Skin of body (tissue), 2 donors: ENCODE measurements around the gene MAPRE3. TPM values are rescaled to one million over a fixed set of nuclear protein-coding genes. Genes with fewer than 3 reads are reported as not detected.

ENCODE experiments used
- DNase-seq: peaks from one replicate; lab custom pipeline; 2025; lab: John Stamatoyannopoulos, UW
- total RNA-seq: library from RNA; depleted of rRNA; stranded (reverse); fragments of >200 nt; gene quantifications from one replicate; pipeline ENCODE4 v1.2.3, GENCODE V29; 2014

MAPRE3 gene
- total RNA-seq, 1 donor from 2014 or later: 4.9 TPM

DNA sequence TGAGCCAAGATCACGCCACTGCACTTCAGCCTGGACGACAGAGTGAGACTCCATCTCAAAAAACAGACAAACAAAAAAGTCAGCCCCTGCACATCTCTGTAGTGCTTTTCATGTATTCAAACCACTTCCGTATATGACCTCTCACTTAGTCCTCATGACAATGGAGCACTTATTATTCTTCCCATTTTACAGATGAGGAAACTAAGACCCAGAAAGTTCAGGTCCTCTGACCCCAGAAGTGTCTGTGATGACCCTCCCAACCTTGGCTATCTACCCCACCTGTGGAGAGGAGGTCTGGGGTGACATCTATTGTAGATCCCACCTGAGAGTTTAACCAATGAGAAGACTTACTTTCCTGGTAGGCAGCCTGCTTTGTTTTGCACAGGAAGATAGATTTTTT lies 21.6 kb upstream of the MAPRE3 start:
- DNase-seq: no peak

GRCh38 chr2:26950246-26950645 lies 20.2 kb upstream of the MAPRE3 start:
- DNase-seq: no peak

DNA sequence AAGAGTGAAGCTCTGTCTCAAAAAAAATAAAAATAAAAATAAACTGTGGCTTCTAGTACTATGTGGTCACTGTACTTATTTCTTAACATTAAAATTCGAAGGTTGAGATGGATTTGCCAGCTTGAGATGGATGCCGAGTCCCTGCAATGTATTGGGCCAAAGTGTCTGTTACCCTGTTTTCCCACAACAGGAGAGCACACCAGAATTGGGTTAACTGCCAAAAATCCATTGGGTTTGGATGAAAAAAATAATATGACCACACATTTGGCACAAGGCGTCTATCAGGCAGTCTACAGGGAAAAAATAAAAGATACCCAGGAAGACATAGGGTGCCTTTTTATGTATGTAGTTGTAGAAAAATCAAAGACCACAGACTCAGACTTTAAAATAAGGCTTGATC lies 19.2 kb upstream of the MAPRE3 start:
- DNase-seq: no peak

DNA sequence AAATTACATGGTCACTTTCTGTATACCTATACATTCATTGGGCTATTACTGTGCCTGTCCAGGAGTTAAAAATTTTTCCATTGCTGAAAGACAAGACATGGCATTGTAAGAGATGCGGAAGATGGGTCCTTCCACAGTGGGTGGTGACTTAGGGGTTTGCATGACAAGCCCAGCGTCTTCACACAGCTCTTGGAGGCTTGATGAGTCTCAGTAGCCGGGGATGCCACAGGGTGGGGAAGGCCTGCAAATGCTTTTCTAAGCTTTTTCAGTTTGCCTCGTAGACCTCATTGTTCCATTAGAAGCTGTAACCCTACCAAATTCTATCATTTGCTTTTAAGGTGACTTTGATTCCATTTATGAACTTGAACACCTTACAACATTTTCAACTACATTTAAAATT lies 18.1 kb upstream of the MAPRE3 start:
- no peak for DNase-seq

- no peak for DNase-seq
Observed at GRCh38 chr2:26954135-26954534, 16.3 kb upstream of the MAPRE3 start.

- no peak for DNase-seq
Observed at GRCh38 chr2:26957041-26957440, 13.4 kb upstream of the MAPRE3 start.

DNA sequence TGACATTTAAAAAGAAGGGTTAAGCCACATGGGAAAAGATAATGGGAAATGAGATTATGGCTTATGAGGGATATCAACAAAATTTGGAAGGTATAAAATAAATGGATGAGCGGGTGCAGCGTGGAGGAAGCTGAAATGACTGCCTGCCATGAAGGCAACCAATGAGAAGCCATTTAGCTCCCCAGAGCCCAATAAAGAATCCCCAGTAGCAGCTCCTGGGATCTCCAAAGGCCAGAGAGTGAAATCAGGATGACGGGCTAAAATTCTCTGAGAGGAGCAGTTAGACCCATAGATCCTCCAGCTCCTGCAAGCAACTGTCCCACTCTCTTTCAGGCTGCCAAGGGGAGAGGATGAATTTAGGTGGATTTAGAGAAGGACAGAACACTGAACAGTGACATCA lies 12.9 kb upstream of the MAPRE3 start:
- DNase-seq: no peak

DNA sequence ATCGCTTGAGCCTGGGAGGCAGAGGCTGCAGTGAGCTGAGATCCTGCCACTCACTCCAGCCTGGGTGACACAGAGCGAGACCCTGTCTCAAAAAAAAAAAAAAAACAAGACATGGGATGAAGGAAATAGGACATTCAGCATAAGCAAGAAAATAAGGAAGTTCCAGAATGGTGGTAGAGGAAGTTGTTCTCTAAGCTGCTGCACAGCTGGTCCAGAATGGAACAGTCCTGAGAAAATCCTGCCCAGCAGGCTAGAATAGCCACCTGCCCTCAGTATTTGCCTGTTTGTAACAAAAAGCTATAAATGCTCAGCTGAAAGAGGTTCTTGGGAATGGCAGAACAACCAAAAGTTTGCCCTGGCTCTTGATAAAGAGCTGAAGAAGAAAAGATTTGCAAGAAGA lies 11.1 kb upstream of the MAPRE3 start:
- no peak for DNase-seq

DNA sequence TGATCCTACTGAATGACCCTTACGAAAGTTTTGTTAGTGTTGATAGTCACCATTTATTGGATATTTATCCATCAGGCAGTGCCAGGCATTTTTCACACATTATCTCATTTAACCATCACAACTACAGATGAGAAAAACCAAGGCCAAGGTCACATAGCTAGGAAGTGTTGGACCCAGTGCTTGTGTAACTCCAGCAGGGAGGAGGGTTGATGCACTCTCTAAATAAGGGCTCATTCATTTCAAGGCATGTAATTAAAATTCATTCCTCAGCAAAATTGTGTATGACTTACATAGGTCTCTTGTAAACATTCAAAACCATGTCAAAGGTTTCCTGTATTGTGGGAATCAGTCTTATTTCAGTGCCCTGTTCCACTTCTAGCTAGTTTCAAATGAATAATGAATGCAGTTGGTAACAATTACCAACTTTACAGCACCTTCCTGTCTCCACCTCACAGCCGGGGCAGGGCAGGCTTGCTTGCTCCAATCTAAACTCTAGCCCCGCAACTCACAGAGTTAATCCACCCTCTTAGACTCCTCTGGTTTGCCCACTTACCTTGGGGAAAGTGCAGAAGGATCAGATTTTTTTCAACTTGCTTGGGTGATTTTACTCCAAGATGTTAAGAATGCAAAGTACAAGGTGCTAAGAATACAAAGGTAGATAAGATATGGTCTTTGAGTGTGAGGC lies 5.8 kb upstream of the MAPRE3 start:
- DNase-seq: no peak

DNA sequence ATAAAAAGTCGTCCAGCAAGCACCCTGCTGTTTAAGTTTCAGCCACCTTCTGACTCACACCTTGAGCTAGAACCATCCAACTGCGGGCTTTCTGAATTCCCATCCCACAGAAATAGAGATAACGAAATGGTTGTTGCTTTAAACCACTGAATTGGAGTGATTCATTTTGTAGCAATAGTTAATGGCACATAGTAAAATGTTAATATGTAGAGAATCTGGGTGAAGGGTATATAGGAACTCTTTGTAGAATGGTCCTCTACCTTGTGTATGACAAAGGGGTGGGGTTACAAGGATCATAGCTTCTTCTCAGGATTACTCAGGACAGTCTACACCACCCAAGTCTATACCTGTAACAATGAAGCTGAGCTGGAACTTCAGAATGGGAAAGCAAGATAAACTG lies 2.4 kb upstream of the MAPRE3 start:
- no peak for DNase-seq

GRCh38 chr2:26969077-26969844 lies 1.2 kb upstream of the MAPRE3 start:
- no peak for DNase-seq

DNA sequence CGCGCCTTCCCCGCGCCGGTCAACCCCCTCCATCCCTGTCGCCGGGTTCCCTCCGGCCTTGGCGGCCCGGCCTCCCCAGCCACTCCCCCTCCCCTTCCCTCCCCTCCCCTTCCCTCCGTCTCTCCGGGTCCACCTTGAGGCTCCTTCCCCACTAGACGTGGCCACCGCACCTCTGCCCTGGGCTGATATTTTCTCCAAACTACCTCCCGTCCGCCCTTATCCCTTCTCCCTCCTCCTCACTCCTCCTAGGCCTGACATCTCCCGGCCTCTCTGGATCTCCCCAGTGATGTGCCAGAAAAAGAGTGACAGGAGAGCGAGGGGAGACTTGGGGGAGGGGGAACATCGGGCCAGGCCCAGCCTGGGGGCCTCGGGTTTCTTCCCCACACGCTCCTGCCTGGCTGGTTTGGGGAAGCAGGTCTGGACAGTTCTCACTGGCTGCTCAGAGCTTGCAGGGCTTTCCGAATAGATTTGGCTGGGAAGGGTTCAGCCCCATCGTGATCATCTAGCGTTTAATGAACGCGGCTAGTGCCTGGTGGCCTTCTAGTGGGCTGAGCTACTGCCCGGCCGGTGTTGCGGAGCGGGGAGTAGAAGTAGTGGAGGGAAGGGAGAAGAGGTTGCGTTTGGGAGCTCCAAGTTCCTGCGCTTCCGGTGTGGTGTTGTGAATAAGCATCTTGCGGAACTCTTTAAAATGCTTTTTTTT lies 641 bp downstream of the MAPRE3 start:
- DNase-seq: no peak

DNA sequence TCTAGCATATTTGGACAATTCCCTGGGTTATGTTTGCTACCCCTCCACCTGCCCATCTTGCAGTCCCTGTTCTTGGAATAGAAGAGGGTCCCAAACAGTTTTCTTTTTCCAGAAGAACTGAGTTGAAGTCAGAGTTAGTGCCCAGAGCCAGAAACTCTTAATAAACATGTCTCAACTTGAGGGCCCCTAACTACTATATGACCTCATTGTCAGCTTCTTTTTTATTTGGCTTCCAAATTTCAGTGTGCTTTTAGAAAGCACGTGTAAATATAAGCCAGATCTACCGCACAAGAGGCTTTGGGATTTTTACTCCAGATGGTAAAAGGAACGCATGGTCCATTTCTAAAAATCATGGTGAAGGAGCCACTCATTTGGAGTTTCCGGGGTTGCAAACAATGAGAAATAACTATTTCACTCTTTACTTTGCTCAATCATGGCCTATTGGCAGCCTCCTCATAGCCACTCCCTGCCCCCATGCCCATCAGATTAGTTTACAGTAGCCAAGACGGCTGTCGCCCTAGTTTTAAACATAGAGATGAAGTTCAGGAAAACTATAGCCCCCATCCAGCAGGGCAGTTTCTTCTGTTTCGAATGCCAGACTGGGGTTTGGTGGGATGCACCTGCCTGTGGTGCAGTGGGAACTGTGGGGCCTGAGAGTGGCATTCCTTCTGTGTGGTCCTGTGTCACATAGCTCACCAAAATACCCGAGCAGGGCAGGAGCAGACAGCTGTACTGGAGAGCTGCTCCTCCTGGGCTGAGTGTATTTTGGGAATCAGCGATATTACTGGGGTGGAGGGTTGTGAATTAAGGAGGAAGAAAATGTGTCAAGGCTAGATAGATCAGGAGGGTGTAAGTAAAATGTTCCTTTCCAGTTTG lies 1.7 kb downstream of the MAPRE3 start:
- no peak for DNase-seq

DNA sequence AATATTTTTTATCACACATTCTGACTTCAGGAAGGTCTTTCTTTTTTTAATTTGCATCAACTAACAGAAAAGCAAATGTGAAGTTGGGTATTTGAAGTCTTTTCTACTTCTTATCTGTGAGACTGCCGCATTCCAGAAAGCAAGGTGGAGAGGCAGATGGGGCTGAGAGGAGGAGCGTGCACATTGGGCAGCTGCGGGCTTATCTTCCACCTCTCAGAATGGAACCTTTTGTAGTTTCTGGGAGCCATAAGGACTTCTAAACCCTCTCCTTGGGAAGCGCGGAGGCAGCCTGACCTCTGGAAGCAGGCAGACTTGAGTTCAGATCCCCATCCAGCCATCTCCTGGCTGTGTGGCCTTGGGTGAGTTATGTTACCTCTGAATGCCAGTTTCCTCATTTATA lies 3.9 kb downstream of the MAPRE3 start:
- no peak for DNase-seq

GRCh38 chr2:26975102-26975501 lies 4.7 kb downstream of the MAPRE3 start:
- no peak for DNase-seq

- no peak for DNase-seq
Observed at GRCh38 chr2:26975656-26976055, 5.2 kb downstream of the MAPRE3 start.

DNA sequence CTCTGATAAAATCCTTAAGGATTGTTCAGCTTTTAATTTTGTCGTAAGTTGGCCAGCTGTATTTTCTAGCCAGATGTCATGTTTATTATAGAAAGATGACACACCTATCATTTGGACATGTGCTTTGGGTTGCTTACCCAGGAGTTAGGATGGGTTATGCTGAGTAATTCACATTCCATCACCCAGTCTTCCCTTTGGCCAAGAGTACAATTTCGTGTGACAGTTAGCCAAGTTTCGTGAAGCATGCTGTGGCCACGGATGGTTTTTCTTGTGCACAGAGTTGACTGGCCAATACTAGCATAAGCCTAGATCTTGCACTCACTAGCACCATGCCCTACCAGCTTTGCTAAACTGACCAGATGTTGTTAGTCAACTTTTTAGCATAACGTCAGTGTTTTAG lies 5.8 kb downstream of the MAPRE3 start:
- DNase-seq: no peak

GRCh38 chr2:26977012-26977411 lies 6.6 kb downstream of the MAPRE3 start:
- DNase-seq: no peak

DNA sequence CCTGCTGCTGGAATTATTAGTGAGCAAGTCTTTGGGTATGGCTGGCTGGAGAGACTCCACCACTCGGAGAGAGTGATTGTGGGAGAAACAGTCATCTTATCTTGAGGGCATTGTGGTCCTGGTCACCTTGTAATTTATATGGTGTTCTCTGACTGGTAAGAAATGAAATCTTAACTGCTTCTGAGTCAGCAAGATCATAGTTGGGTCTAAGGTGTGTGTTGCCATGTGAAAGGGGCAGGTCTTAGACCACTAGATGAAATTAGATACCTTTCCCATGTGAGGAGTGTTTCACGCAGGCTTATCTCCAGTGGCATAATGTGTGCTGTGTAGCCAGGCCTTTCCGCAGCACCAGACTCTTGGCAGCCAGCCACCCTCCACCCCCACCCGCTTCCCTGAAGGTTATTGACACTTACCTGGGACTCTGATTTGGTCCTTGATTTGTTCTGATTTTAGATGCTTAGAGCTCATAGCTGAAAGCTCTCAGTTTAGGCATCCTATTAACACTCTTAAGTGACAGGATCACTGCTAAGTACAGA lies 7.7 kb downstream of the MAPRE3 start:
- DNase-seq: no peak

DNA sequence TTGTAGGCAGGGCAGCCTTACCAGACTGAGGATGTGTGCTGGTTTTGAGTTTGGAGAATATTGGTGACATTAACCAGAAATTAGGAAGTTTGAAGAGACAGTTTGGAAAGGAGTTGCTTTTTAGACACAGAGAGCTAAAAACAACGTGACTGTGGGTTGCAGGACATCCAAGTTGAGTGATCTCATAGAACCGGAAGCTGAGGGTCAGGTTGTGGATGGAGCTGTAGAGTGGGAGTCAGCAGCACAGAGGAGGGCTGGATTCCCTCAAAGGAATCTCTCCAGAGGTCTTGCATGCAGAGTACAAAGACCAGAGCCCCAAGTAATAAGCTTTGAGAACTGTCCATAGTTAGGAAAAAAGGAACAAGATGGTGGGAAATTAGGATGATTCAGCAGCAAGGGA lies 9.3 kb downstream of the MAPRE3 start:
- DNase-seq: no peak

- DNase-seq: no peak
Observed at GRCh38 chr2:26980971-26981370, 10.5 kb downstream of the MAPRE3 start.
